Fibroblast of mammary gland (primary cell): ENCODE data around the gene KCNIP3.

Experiments
- DNase-seq: peaks from one replicate; pipeline ENCODE4 v3.0.0-alpha.2; 2010; ENCODE audit warnings: low read depth
- H3K4me3 ChIP-seq: 2 replicates; pipeline ENCODE4 v1.5.1; 2011; ENCODE audit warnings: low read depth, mild to moderate bottlenecking, low read length, moderate library complexity; ENCODE audit not compliant: control insufficient read depth
- CTCF ChIP-seq: conservative IDR thresholded peaks from 2 replicates; pipeline ENCODE4 v1.5.1; 2011; ENCODE audit warnings: low read depth, low read length, inconsistent platforms; ENCODE audit not compliant: control insufficient read depth, insufficient read depth

The KCNIP3 gene

DNA sequence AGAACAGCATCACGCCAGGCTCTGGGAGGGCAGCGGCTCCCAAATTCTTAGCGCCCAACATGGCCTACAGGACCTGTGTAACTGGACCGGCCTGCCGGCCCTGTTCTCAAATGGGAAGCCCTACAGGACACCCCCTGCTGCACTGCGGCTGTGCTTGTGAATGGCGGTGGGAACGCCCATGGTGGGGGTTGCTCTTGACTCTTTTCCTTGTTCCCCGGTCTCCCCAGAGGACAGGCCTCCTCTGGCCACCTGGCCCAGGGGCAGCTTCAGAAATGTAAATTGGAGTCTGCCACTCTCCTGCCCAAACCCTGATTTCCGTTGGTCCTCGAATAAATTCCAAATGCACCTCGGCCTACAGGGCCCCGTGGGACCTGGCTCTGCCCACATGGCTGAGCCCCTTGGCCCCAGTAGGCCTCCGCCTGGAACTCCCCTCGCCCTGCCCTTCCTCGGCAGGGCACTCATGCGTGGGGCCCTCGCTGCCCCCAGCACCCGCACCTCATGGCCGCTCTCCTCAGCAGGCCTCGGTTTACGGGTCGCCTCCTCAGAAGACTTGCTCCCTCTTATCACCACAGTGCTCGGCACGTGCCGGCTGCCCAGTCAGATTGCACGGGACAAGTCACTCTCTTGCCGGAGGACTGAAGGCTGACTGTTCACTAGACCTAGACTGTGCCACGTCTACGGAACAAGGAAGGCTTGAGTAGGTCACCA lies 29.4 kb downstream of the KCNIP3 start:
- TF ChIP-seq CTCF = no peak
- no peak overlapping the region for H3K4me3 ChIP-seq
- DNase-seq = no peak

DNA sequence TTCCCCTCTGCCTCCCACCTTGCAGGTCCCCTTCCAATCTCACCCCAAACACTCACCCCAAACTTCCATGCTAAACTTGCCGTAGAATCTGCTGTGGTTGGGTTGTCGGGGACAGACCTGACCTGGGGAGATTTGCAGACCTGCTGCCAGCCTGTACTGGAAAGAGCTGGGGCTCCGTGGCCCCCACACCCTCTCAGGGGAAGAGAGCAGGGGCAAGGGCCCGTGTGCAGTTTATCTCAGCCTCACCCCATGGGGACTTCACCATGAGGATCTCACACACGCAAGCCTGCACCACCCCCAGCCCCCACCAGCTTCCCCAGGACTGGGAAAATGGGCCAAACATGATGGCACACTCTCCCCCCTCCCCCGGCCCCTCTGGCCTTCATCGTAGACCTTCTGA lies 30.7 kb downstream of the KCNIP3 start:
- no peak for TF ChIP-seq CTCF
- no peak for DNase-seq
- no peak overlapping the region for H3K4me3 ChIP-seq

DNA sequence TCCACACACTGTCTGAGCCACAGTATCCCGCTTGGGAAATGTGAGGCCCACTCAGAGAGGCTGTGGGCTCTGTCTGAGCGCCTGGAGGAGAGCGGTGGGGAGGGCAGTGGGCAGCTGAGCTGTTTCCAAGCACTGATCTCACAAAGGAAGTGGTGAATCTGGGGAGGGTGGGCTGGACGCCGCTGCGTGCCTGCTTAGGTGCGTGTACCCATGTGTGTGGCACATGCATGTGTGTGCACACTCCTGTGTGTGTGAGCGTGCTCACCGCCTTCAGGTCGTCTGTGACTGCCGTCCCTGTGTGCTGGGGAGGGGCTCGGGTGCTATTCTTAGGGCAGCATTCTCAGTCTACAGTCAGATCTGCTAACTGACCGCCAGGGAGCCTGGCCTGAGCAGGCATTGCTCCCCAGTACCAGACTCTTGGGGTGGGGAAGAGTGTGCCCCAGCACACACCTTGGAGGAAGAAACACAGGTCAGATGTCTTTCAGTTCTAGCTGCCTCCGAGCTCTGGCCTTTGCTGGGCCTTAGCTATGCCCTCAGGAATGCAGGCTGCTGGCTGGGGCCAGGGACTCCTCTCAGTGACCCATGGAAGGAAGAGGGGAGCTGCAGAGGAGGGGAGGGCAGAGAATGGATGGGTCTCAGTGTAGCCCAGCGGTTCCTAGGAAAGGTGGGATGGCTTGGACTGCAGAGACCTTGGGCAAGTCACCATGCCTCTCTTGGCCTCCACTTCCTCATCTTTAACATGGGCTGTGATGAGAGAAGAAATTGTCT lies 31.4 kb downstream of the KCNIP3 start:
- peak; percentile 40 for DNase-seq
- H3K4me3 ChIP-seq = no peak overlapping the region
- TF ChIP-seq CTCF = no peak

GRCh38 chr2:95329401-95329800 lies 32.3 kb downstream of the KCNIP3 start:
- no peak for TF ChIP-seq CTCF
- no peak overlapping the region for H3K4me3 ChIP-seq
- DNase-seq = no peak

DNA sequence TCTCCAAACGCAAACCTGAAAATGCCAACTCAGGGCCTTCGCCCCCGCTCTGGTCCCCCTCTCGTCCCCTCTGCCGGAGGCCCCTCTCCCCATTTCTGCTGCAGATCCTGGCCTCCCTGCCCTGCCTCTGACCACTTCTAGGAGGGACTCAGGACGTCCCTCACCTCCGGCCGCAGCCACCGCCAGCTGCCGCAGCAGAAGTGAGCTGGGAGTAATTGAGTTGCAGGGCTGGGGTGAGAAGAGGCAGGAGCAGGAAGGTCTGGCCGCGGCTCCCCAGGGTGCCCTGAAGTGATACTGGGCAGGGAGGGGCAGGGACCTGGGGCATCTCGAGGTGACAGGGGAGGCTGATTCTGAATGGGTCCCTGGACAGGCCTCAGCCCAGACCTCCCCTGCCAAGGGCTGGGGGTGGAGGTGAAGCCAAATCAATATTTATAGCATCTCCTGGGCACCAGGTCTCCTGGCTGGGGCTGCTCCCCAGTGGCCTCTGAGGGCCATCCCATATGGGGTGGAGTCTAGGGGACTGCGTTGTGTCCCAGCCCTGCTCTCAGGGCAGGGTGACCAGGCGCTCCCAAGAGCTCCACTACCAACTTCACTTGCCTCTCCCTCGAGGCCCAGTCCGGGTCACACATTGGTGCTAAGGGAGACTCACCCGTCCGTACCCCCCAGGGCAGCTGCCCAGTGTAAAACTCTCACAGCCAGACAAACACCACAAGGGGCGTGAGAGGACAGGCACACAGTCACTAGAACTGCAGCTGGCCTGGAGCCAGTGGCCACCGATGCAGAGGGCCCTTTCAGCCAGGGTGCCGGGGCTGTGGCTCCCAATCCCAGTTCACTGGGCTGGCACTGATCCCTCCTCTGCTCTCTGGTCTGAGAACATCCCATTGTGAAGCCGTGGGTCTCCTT lies 33.0 kb downstream of the KCNIP3 start:
- H3K4me3 ChIP-seq = no peak overlapping the region
- TF ChIP-seq CTCF = no peak
- no peak for DNase-seq

DNA sequence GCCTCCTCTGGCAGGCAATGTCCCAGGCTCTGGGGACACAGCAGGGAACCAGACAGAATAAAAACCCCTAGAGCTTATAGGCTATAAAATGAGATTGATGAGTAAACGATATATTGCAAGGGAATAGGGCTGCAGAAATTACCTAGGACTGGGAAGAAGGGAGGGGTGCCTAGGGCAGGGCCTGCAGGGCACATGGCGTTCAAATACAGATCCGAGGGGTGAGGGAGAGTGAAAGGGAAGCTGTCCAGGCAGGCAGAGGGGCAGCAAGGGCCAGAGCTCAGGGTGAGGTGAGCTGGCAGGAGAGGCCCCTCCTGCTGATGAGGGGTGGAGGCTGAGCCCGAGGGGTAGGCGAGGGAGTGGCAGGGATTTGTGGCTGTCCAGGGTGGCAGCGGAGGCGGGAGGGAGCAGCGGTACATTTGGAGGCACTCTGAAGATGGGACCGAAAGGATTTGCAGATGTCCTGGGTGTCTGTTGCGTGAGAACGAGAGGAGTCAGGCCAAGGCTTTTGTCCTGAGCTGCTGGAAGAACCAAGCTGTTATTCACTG lies 33.7 kb downstream of the KCNIP3 start:
- H3K4me3 ChIP-seq = no peak overlapping the region
- no peak for TF ChIP-seq CTCF
- no peak for DNase-seq
